ENCODE measurements around the gene USH1G. TPM values are rescaled to one million over a fixed set of nuclear protein-coding genes. Genes with fewer than 3 reads are reported as not detected.

Gene USH1G
- polyA plus RNA-seq, 1 donor from 2014 or later = not detected

- Histone ChIP-seq H3K79me2 (replicated peaks; ENCODE audit: insufficient read depth, low read length) (no peaks in the 10 kb centered on the region), H3K27ac (ENCODE audit: low read length) (no peak overlapping the region), H3F3A (ENCODE audit: insufficient read depth, low read length, poor library complexity, severe bottlenecking) (no peaks in the 10 kb centered on the region), H3K4me2 (ENCODE audit: low read length) (no peak overlapping the region), H3K9me3 (ENCODE audit: low read length) (no peaks in the 10 kb centered on the region), H3K9ac (ENCODE audit: low read length) (no peak overlapping the region), H3K27me3 (ENCODE audit: insufficient read depth, low read depth, low read length) (peaks cover 2% of the 10 kb centered on the region), H2AFZ (ENCODE audit: low read depth, low read length) (no peak overlapping the region), H3K9me2 (ENCODE audit: insufficient read depth, low read length) (no peaks in the 10 kb centered on the region), H4K20me1 (ENCODE audit: insufficient read depth) (no peaks in the 10 kb centered on the region), H3K36me3 (ENCODE audit: insufficient read depth, low read length) (no peaks in the 10 kb centered on the region), H3K4me3 (ENCODE audit: low read length) (no peak overlapping the region)
- TF ChIP-seq REST (IDR thresholded peaks at IDR 0.05; ENCODE audit: borderline replicate concordance) (no peak), RAD21 (conservative IDR thresholded peaks at IDR 0.05) (no peak), EZH2 (IDR thresholded peaks at IDR 0.05; ENCODE audit: borderline replicate concordance, insufficient read depth, low read length, poor library complexity, severe bottlenecking) (no peak), CTCF (IDR thresholded peaks at IDR 0.05; ENCODE audit: poor library complexity, severe bottlenecking) (no peak), SMC3 (conservative IDR thresholded peaks at IDR 0.05; ENCODE audit: poor library complexity) (no peak)
Measured at GRCh38 chr17:74950207-74950606, 27.2 kb upstream of the USH1G start.

GRCh38 chr17:74949455-74950115 lies 26.5 kb upstream of the USH1G start:
- Histone ChIP-seq H2AFZ (ENCODE audit: low read depth, low read length) (no peak overlapping the region), H3K4me3 (ENCODE audit: low read length) (no peak overlapping the region), H3K27ac (ENCODE audit: low read length) (no peak overlapping the region), H3K79me2 (replicated peaks; ENCODE audit: insufficient read depth, low read length) (no peaks in the 10 kb centered on the region), H3K4me2 (ENCODE audit: low read length) (no peak overlapping the region), H4K20me1 (ENCODE audit: insufficient read depth) (no peaks in the 10 kb centered on the region), H3K36me3 (ENCODE audit: insufficient read depth, low read length) (no peaks in the 10 kb centered on the region), H3K9me3 (ENCODE audit: low read length) (no peaks in the 10 kb centered on the region), H3F3A (ENCODE audit: insufficient read depth, low read length, poor library complexity, severe bottlenecking) (no peaks in the 10 kb centered on the region), H3K27me3 (ENCODE audit: insufficient read depth, low read depth, low read length) (peaks cover 4% of the 10 kb centered on the region), H3K9ac (ENCODE audit: low read length) (no peak overlapping the region), H3K9me2 (ENCODE audit: insufficient read depth, low read length) (no peaks in the 10 kb centered on the region)
- TF ChIP-seq CTCF (IDR thresholded peaks at IDR 0.05; ENCODE audit: poor library complexity, severe bottlenecking) = no peak
- TF ChIP-seq RAD21 (conservative IDR thresholded peaks at IDR 0.05) = no peak
- TF ChIP-seq EZH2 (IDR thresholded peaks at IDR 0.05; ENCODE audit: borderline replicate concordance, insufficient read depth, low read length, poor library complexity, severe bottlenecking) = no peak
- no peak for TF ChIP-seq SMC3 (conservative IDR thresholded peaks at IDR 0.05; ENCODE audit: poor library complexity)
- no peak for TF ChIP-seq POLR2AphosphoS5 (IDR thresholded peaks at IDR 0.05)
- no peak for TF ChIP-seq MXI1 (conservative IDR thresholded peaks at IDR 0.05; ENCODE audit: poor library complexity, severe bottlenecking)

All from neural cell (in vitro differentiated cells).